Endothelial cell of umbilical vein (primary cell): Measurements from ENCODE around the gene FGD5. TPM values are rescaled to one million over a fixed set of nuclear protein-coding genes. Genes with fewer than 3 reads are reported as not detected.

Experiments used
- BruUV-seq: library from RNA; stranded (reverse); fragments of 400-500 nt; replicated peaks from 2 replicates; lab custom pipeline; 2021; lab: Mats Ljungman, UMichigan
- CTCF ChIA-PET: fragments of 300-600, 350-600 bp; sonication (Branson Sonifier 250); formaldehyde crosslinking; loops from one replicate; lab custom pipeline; 2021; ENCODE audit warnings: antibody characterized with exemption, inconsistent platforms; lab: Charles Lee
- POLR2A ChIA-PET: fragments of 300-600, 350-600 bp; sonication (Branson Sonifier 250); formaldehyde crosslinking; loops from one replicate; lab custom pipeline; 2021; ENCODE audit warnings: antibody characterized with exemption, inconsistent platforms; lab: Charles Lee
- DNase-seq: peaks from one replicate; pipeline ENCODE4 v3.0.0-alpha.2; 2011; ENCODE audit warnings: low read depth, low spot score
- FAIRE-seq: peaks from 2 replicates; lab custom pipeline; 2011; peaks lifted over from hg19 to GRCh38; lab: Jason Lieb, UNC
- H2AFZ ChIP-seq: 2 replicates; pipeline ENCODE4 v1.6.0; 2012; ENCODE audit warnings: low read depth, low read length, control low read depth, inconsistent platforms
- H3K27ac ChIP-seq: 2 replicates; pipeline ENCODE4 v1.5.1; 2011; ENCODE audit warnings: low read depth, mild to moderate bottlenecking, control low read depth, low read length, moderate library complexity; ENCODE audit not compliant: insufficient read depth
- H3K27me3 ChIP-seq, 2 experiments: 2 replicates each; pipeline versions ENCODE4 v1.6.0 to v1.6.1; 2011; ENCODE audit warnings: low read length in 2 of 2, mixed read lengths in 1 of 2; ENCODE audit not compliant: control insufficient read depth in 2 of 2, insufficient read depth in 2 of 2
- H3K36me3 ChIP-seq, 2 experiments: 2 replicates in 1 of 2; 3 replicates in 1 of 2; pipeline ENCODE4 v1.5.1; 2011; ENCODE audit warnings: low read length in 2 of 2, mild to moderate bottlenecking in 1 of 2, moderate library complexity in 1 of 2; ENCODE audit not compliant: control insufficient read depth in 2 of 2, insufficient read depth in 2 of 2; ENCODE audit errors: extremely low read depth in 1 of 2
- H3K4me1 ChIP-seq: 3 replicates; pipeline ENCODE4 v1.5.1; 2011; ENCODE audit warnings: mild to moderate bottlenecking, low read length; ENCODE audit not compliant: control insufficient read depth, insufficient read depth; ENCODE audit errors: extremely low read depth
- H3K4me2 ChIP-seq: 2 replicates; pipeline ENCODE4 v1.6.1; 2011; ENCODE audit warnings: low read length, control low read depth, mixed read lengths; ENCODE audit not compliant: insufficient read depth
- H3K4me3 ChIP-seq, 3 experiments: fragments of 200-600 bp in 1 of 3; sonication (generic), shearing (Covaris generic) in 1 of 3; replicated peaks in 1 of 3; 2 replicates each; pipeline ENCODE4 v1.5.1; 2011 to 2016; ENCODE audit warnings: control low read depth in 3 of 3, low read length in 3 of 3, mild to moderate bottlenecking in 2 of 3, inconsistent platforms in 1 of 3, low read depth in 1 of 3, moderate library complexity in 1 of 3; ENCODE audit not compliant: insufficient read depth in 1 of 3
- H3K79me2 ChIP-seq: 2 replicates; pipeline ENCODE4 v1.6.0; 2012; ENCODE audit warnings: low read length, inconsistent platforms; ENCODE audit not compliant: control insufficient read depth, insufficient read depth
- H3K9ac ChIP-seq: replicated peaks from 2 replicates; pipeline ENCODE3; 2011; ENCODE audit warnings: low read length, control low read depth; ENCODE audit not compliant: insufficient read depth; ENCODE audit errors: extremely low read depth
- H3K9me1 ChIP-seq: replicated peaks from 3 replicates; pipeline ENCODE4 v1.6.0; 2011; ENCODE audit warnings: mild to moderate bottlenecking, low read length; ENCODE audit not compliant: control insufficient read depth, insufficient read depth; ENCODE audit errors: extremely low read depth
- H3K9me3 ChIP-seq: replicated peaks from 2 replicates; pipeline ENCODE4 v1.5.1; 2012; ENCODE audit warnings: low read length, inconsistent platforms; ENCODE audit not compliant: control insufficient read depth, insufficient read depth
- H4K20me1 ChIP-seq: replicated peaks from 2 replicates; pipeline ENCODE3; 2011; ENCODE audit warnings: mild to moderate bottlenecking, low read length; ENCODE audit not compliant: control insufficient read depth, insufficient read depth; ENCODE audit errors: extremely low read depth
- CTCF ChIP-seq, 2 donors: IDR thresholded peaks; 1 replicate in 1 of 2; 2 replicates in 1 of 2; pipeline ENCODE4 v1.5.1; 2011; ENCODE audit warnings: low read length in 2 of 2, mild to moderate bottlenecking in 2 of 2, moderate library complexity in 2 of 2, control low read depth in 1 of 2, inconsistent platforms in 1 of 2, low read depth in 1 of 2; ENCODE audit not compliant: insufficient read depth in 1 of 2; ENCODE audit errors: extremely low read depth in 1 of 2
- EZH2 ChIP-seq: IDR thresholded peaks from 2 replicates; pipeline ENCODE4 v1.6.1; 2012; ENCODE audit warnings: borderline replicate concordance, low read depth, mild to moderate bottlenecking, moderate library complexity, low read length, inconsistent platforms; ENCODE audit not compliant: severe bottlenecking
- FOS ChIP-seq: IDR thresholded peaks from 2 replicates; pipeline ENCODE4 v1.6.1; 2011; ENCODE audit warnings: mild to moderate bottlenecking, low read length, moderate library complexity, borderline replicate concordance; ENCODE audit not compliant: insufficient read depth
- GATA2 ChIP-seq: IDR thresholded peaks from 2 replicates; pipeline ENCODE4 v1.7.0; 2011; ENCODE audit warnings: low read depth, mild to moderate bottlenecking, moderate library complexity, mixed read lengths, low read length; ENCODE audit not compliant: insufficient read length, insufficient read depth
- JUN ChIP-seq: IDR thresholded peaks from 2 replicates; pipeline ENCODE4 v1.6.1; 2011; ENCODE audit warnings: borderline replicate concordance, low read depth; ENCODE audit not compliant: insufficient read length, insufficient read depth
- MAX ChIP-seq: IDR thresholded peaks from 2 replicates; pipeline ENCODE4 v1.6.1; 2011; ENCODE audit not compliant: insufficient read depth, insufficient read length
- MYC ChIP-seq: IDR thresholded peaks from one replicate; pipeline ENCODE4 v1.6.1; 2011; ENCODE audit warnings: mild to moderate bottlenecking, low read depth, low read length
- POLR2A ChIP-seq: IDR thresholded peaks from 2 replicates; pipeline ENCODE4 v1.6.1; 2012; ENCODE audit warnings: low read depth, mild to moderate bottlenecking, control low read depth, low read length
- POLR2AphosphoS5 ChIP-seq: IDR thresholded peaks from 2 replicates; pipeline ENCODE4 v1.6.1; 2012; ENCODE audit warnings: low read depth, mild to moderate bottlenecking, control low read depth, low read length, moderate library complexity; ENCODE audit not compliant: insufficient read depth
- dilution Hi-C: fragments of 300-500 bp; cut with MboI; formaldehyde crosslinking; loops from one replicate; pipeline ENCODE4 v1.15.0; 2019; ENCODE audit warnings: low sequenced_read_pairs; ENCODE audit not compliant: extremely low pct_ligation_motif_present
- intact Hi-C: fragments of 100-400 bp; cut with micrococcal nuclease; formaldehyde crosslinking; loops from one replicate; pipeline ENCODE4 v1.10.0; 2022
- polyA plus RNA-seq, 4 experiments: library from polyadenylated mRNA; depleted of rRNA in 3 of 4; stranded (reverse) in 3 of 4; unstranded in 1 of 4; fragments of >200 nt; gene quantifications; 2 replicates each; pipeline versions ENCODE4 v1.2.1 to v1.2.3, GENCODE V29; 2011 to 2012; ENCODE audit warnings: missing spikeins in 1 of 4
- total RNA-seq: library from RNA; stranded (reverse); gene quantifications from 2 replicates; pipeline ENCODE4 v1.2.3, GENCODE V29; 2021

Gene FGD5
- total and polyA plus RNA-seq, 2 donors (not counting 3 experiments of a cell fraction or from before 2014, with no cell fraction given): 49.6 to 134 TPM

GRCh38 chr3:14898929-14899328 lies 80.2 kb downstream of the FGD5 start:
- ChIA-PET POLR2A (no interaction called here), CTCF (interaction anchor here (1.0 to 1.5 kb wide), 2 partner anchors 9 to 108 kb away, joined by 3 read pairs; no protein-coding TSS in a partner anchor)
- dilution Hi-C loops: no loop called here
- Histone ChIP-seq H3K79me2 (peaks cover 8% of the 10 kb centered on the region), H3K4me3 (no peak overlapping the region), H3K9me1 (no peaks in the 10 kb centered on the region), H2AFZ (no peak overlapping the region), H3K36me3 (peaks cover 15 to 58% of the 10 kb centered on the region in 2 experiments), H4K20me1 (peaks cover 3% of the 10 kb centered on the region), H3K4me1 (no peaks in the 10 kb centered on the region), H3K27me3 (no peaks in the 10 kb centered on the region), H3K27ac (no peak overlapping the region), H3K9ac (no peak overlapping the region), H3K9me3 (no peaks in the 10 kb centered on the region), H3K4me2 (no peak overlapping the region)
- intact Hi-C loops: no loop called here
- no TSS peak for BruUV-seq
- TF ChIP-seq POLR2A (no peak), CTCF (IDR thresholded peaks at IDR 0.05; ENCODE audit: extremely low read depth in 1 of 2, insufficient read depth in 1 of 2, low read depth in 1 of 2, low read length in 2 of 2) (no peak), GATA2 (no peak), JUN (no peak), FOS (no peak), MAX (no peak), MYC (no peak), POLR2AphosphoS5 (no peak), EZH2 (no peak)
- no peak for FAIRE-seq
- DNase-seq: no peak
